ENCODE results near the gene PRR15. TPM values are rescaled to one million over a fixed set of nuclear protein-coding genes. Genes with fewer than 3 reads are reported as not detected.

PRR15 gene
- total and polyA plus RNA-seq, 2 donors from 2014 or later, result 21.2 to 27.5 TPM

DNA sequence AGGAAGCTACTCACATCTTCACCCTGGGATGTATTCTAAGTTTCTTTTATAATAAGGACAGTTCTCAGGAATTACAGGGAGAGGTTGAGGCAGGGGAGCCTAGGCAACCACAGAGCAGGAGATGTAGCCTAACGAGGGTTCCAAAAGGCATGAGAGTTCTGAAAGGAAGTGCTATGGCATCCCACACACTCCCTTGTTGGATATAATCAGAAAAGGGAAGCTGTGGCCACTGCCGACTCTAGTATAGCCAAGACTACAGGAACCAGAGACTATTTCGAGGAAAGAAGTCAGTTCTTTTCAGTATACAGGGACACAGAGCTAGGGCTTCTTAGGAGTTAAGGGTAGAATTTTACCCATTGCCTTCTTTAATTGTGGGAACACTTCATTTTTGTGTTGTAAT is 11.0 kb downstream of the PRR15 start:
- Histone ChIP-seq H3K27me3 (ENCODE audit: control insufficient read depth, insufficient read depth, low read length) (no peaks in the 10 kb centered on the region), H3K9me3 (ENCODE audit: control insufficient read depth in 2 of 3, insufficient read depth in 1 of 3, low read length in 3 of 3) (no peaks in the 10 kb centered on the region), H3K4me1 (ENCODE audit: control insufficient read depth in 2 of 3, insufficient read depth in 2 of 3, low read depth in 1 of 3, low read length in 3 of 3) (peaks cover 0 to 3% (median 0%) of the 10 kb centered on the region in 3 donors), H3K9ac (ENCODE audit: low read length in 3 of 3) (no peak overlapping the region), H3K27ac (ENCODE audit: low read depth in 2 of 2, low read length in 2 of 2) (no peak overlapping the region), H3K36me3 (ENCODE audit: control insufficient read depth in 2 of 3, insufficient read depth in 3 of 3, low read length in 3 of 3) (no peaks in the 10 kb centered on the region), H3K4me3 (ENCODE audit: low read length in 3 of 3) (no peak overlapping the region)
- intact Hi-C loops (cut with DNase I), result no loop called here
- no peak for DNase-seq
- FAIRE-seq, result no peak
- TF ChIP-seq, protein P1, sequence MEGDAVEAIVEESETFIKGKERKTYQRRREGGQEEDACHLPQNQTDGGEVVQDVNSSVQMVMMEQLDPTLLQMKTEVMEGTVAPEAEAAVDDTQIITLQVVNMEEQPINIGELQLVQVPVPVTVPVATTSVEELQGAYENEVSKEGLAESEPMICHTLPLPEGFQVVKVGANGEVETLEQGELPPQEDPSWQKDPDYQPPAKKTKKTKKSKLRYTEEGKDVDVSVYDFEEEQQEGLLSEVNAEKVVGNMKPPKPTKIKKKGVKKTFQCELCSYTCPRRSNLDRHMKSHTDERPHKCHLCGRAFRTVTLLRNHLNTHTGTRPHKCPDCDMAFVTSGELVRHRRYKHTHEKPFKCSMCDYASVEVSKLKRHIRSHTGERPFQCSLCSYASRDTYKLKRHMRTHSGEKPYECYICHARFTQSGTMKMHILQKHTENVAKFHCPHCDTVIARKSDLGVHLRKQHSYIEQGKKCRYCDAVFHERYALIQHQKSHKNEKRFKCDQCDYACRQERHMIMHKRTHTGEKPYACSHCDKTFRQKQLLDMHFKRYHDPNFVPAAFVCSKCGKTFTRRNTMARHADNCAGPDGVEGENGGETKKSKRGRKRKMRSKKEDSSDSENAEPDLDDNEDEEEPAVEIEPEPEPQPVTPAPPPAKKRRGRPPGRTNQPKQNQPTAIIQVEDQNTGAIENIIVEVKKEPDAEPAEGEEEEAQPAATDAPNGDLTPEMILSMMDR (IDR thresholded peaks at IDR 0.05; ENCODE audit: borderline replicate concordance, extremely low read depth, insufficient read depth), result no peak

DNA sequence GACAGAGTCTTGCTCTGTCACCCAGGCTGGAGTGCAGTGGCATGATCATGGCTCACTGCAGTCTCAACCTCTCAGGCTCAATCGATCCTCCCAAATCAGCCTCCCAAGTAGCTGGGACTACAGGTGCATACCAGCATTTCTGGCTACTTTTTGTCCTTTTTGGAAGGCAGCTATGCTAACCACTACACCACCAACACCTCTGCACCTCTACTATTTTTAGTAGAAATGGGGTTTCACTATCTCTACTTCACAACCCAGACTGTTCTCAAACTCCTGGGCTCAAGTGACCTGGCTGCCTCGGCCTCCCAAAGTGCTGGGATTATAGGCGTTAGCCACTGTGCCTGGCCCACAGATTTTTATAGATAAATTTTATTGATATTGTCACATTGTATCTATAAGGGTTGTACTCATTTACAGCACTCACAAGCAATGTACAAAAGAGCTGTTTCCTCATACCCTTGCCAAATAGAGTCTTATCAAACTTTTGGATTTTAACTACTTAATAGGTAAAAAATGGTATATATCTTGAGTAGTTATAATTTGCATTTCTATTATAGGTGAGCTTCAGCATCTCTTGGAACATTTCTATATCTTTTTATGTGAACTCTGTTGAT is 23.7 kb downstream of the PRR15 start:
- Histone ChIP-seq H3K9ac (ENCODE audit: low read length in 3 of 3) (no peak overlapping the region), H3K27me3 (ENCODE audit: control insufficient read depth, insufficient read depth, low read length) (no peaks in the 10 kb centered on the region), H3K9me3 (ENCODE audit: control insufficient read depth in 2 of 3, insufficient read depth in 1 of 3, low read length in 3 of 3) (no peaks in the 10 kb centered on the region), H3K4me3 (ENCODE audit: low read length in 3 of 3) (no peak overlapping the region), H3K27ac (ENCODE audit: low read depth in 2 of 2, low read length in 2 of 2) (no peak overlapping the region), H3K4me1 (ENCODE audit: control insufficient read depth in 2 of 3, insufficient read depth in 2 of 3, low read depth in 1 of 3, low read length in 3 of 3) (no peaks in the 10 kb centered on the region), H3K36me3 (ENCODE audit: control insufficient read depth in 2 of 3, insufficient read depth in 3 of 3, low read length in 3 of 3) (no peaks in the 10 kb centered on the region)
- TF ChIP-seq, protein P1 (IDR thresholded peaks at IDR 0.05; ENCODE audit: borderline replicate concordance, extremely low read depth, insufficient read depth), result no peak
- FAIRE-seq (no peak), DNase-seq (no peak)
- intact Hi-C loops (cut with DNase I), result no loop called here

DNA sequence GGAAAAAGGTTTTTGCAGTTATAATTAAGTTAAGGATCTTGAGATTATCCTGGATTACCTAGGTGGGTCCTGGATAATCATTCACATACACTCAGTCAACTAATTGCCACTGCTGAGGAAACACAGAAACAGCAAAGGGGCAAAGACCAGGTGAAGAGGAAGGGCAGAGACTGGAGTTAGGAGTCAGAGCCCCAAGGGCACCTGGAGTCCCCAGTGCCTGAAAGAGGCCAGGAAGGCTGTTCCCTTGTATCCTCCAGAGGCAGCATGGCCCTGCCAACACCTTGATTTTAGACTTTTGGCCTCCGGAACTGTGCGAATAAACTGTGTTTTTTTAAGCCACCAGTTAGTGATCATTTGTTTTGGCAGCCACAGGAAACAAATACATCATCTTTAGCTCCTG is 24.6 kb downstream of the PRR15 start:
- DNase-seq, result no peak
- intact Hi-C loops (cut with DNase I), result no loop called here
- no peak overlapping the region for H3K9ac ChIP-seq (ENCODE audit: low read length in 3 of 3)
- H3K4me3 ChIP-seq (ENCODE audit: low read length in 3 of 3), result no peak overlapping the region
- no peak for FAIRE-seq
- H3K36me3 ChIP-seq (ENCODE audit: control insufficient read depth in 2 of 3, insufficient read depth in 3 of 3, low read length in 3 of 3), result no peaks in the 10 kb centered on the region
- H3K4me1 ChIP-seq (ENCODE audit: control insufficient read depth in 2 of 3, insufficient read depth in 2 of 3, low read depth in 1 of 3, low read length in 3 of 3), result no peaks in the 10 kb centered on the region
- H3K9me3 ChIP-seq (ENCODE audit: control insufficient read depth in 2 of 3, insufficient read depth in 1 of 3, low read length in 3 of 3), result no peaks in the 10 kb centered on the region
- no peaks in the 10 kb centered on the region for H3K27me3 ChIP-seq (ENCODE audit: control insufficient read depth, insufficient read depth, low read length)
- TF ChIP-seq, protein P1 (IDR thresholded peaks at IDR 0.05; ENCODE audit: borderline replicate concordance, extremely low read depth, insufficient read depth), result no peak
- H3K27ac ChIP-seq (ENCODE audit: low read depth in 2 of 2, low read length in 2 of 2), result no peak overlapping the region

Data from kidney (tissue), 14 donors.